Stimulated activated CD8-positive, alpha-beta memory T cell treated with anti-CD3 and anti-CD28 coated beads, Interleukin-12 subunit alpha, Interleukin-12 subunit beta, amount 100 ng/mL, for 1 hour (primary cell): ENCODE results near the gene DCLRE1C.
"Not testable (repeated sequence)": the region's sequence is repeated elsewhere in the genome, so short reads cannot be mapped to it uniquely, and the experiment has no call there.

Experiments used
- DNase-seq: peaks from one replicate; pipeline ENCODE4 v3.0.0-alpha.2; 2020; ENCODE audit warnings: low read depth

DCLRE1C gene

DNA sequence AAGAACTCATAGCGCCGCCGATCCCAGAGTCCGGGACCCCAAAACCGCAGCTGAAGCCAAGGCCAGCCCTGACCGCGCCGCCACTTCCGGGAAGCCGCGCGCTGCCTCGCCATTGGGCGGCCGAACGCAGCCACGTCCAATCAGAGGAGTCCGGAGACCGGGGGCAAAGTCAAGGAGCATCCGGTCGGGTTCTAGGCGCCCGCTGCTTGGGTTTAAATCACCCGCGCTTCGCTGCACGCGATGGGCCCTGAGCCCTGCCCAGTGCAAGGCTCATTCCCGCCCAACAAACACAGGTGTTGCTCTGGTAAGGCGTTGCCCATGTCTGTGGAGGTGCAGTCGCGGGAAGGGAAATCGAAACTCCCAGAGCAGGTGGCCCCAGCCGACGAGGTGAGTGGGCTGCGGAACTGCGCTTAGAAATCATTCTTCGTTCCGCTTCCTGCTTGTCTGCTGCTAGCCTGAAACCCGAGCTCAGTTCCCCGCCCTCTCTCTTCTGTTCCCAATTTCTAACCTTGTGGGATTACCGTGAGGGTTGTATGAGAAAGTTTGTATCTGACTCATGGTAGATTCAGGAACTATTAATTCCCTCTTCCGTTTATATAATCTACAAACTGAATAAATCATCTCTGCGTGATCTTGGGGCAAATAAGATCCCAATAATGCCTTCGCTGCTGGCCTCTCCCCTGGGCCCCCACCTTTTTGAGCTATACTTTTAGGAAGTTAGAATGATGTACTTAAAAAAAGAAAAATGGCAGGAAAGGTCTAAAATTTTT is at the start of gene DCLRE1C:
TSS of gene DCLRE1C (minus strand) at position 96 of the 770 bp plus-strand sequence. CDS start at position 10, 86 bp downstream.
- DNase-seq: peak; percentile 79

DNA sequence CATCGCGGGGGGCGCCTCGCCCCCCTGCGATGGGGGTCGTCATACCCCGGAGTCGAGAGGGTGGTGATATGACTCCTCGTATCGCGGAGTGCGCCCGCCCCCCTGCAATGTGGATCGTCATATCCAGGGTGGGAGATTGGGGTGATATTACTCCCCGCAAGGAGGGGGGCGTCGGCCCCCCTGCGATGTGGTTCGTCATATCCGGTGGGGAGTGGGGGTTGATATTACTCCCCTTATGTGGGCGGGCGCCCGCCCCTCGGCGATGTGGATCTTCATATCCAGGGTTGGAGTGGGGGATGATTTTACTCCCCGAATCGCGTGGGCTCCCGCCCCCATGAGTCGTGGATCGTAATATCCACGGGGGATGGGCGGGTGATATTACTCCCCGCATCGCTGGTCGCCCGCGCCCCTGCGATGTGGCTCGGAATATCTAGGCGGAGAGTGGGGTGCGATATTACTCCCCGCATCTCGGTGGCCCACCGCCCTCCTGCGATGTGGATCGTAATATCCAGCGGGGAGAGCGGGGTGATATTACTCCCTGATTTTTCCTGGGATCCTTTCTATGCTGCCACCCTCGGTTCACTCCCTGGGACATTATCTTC is 42.2 kb upstream of the DCLRE1C start:
- DNase-seq: no peak

DNA sequence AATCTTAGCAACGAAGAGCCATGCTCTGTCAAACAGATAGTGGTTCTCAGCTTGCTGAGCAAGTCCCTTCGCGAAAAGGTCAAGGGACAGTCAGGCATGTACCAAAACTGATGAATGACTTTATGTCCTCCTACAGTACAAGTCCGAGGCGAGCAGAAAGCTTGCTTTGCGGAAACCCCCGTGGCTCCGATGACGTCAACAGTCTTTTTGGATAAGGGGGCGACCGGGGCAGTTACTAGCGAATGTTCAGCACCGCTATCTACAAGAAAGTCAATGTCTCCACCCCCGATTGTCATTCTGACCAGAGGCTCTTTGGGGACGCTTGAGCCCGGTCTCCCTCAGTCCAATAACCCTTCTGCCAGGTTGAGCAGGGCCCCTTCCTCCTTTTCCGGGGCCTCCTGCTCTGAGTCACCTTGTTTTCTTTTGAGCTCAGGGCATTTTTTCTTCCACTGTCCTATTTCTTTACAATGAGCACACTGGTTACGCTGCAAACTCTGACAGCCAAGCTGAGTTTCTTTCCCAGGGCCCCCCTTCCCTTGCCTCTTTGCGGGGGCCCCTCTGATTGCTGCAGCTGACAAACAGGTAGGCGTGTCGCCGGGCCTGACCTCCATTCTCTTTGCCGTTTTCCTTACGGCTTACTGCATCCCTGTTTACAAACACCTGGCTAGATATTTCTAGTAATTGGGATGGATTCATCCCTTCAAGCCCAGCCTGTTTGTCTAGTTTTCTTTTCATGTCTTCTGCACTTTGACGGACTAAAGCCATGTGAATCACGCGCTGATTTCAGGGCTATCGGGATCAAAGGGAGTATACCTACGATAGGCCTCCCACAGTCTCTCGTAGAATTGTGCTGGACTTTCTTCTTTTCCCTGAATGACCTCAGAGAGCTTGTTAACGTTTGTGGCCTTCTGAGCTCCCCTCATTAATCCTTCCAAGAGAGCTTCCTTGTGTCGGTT is 39.9 kb upstream of the DCLRE1C start:
- DNase-seq: not testable (repeated sequence)

DNA sequence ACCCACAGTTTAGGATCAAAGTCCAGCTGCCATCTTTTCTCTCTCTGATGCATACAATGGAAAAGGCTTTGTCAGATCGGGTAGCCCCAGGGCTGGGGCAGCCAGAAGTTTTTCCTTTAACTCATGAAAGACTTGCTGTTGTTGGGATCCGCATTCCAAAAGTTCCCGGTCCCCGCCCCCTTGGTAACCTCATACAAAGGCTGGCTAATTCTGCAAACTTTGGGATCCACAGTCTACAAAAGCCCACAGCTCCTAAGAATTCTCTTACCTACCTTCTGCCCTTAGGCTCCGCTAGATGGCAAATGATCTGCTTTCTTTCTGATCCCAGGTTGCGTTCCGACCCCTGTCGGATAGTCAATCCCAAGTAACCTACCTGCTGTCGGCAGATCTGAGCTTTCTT is 38.4 kb upstream of the DCLRE1C start:
- not testable (repeated sequence) for DNase-seq

DNA sequence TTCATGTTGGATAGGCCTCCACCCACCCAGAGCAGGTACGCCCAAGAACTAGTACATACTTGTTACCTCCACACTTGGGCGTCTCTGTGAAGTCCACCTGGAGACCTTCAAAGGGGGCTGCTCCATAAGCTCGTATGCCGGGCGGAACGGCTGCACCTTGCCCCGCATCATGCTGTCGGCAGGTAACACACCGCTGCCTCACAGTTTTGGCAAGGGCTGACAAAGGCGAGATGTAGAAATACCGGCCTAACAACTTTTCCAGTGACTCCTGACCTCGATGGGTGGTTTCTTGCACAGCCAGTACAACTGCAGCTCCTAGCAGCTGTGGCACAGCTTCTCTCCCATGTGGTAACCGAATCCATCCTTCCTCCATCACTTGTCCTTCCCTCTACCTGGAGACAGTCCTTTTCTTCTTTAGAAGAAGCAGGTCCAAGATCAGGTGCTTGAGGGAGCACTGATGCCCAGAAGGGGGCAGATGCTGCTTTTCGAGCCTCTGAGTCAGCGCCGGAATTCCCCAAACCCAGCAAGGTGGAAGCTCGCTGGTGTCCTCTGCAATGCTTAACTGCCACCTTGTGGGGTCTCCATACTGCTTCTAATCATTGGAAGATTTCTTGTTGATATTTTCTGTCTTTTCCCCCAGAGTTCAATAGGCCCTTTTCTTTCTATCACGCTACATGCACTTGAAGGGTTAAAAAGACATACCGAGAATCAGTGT is 37.3 kb upstream of the DCLRE1C start:
- DNase-seq: peak; percentile 4

DNA sequence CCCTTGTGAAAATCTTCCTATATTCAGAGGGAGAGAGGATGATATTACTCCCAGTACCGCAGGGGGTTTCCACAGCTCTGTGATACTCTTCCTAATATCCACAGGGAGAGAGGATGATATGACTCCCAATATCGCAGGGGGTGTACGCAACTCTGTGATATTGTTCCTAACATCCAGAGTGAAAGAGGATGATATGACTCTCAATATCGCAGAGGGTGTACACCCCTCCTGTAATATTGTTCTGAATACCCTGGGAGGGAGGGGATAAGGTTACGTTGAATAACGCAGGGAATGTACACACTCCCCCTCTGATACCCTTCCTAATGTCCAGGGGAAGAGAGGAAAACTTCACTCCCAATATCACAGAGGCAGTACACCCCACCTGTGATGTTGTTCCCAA is 35.7 kb upstream of the DCLRE1C start:
- DNase-seq: not testable (repeated sequence)

DNA sequence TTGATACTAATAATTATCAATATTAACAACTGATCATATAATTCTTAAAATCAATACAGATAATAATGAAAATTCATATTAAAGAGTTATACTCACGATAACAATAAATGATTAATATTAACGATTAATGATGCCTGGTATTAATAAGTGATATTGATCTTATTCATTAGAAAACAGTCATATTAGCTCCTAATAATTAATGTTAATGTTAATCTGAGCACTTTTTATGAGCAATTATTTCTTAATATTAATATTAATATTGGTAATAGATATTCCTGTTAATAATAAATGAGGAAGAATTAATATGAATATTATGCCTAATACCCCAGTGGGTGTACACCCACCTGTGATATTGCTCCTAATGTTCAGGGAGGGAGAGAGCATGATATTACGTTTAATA is 28.8 kb upstream of the DCLRE1C start:
- DNase-seq: no peak

DNA sequence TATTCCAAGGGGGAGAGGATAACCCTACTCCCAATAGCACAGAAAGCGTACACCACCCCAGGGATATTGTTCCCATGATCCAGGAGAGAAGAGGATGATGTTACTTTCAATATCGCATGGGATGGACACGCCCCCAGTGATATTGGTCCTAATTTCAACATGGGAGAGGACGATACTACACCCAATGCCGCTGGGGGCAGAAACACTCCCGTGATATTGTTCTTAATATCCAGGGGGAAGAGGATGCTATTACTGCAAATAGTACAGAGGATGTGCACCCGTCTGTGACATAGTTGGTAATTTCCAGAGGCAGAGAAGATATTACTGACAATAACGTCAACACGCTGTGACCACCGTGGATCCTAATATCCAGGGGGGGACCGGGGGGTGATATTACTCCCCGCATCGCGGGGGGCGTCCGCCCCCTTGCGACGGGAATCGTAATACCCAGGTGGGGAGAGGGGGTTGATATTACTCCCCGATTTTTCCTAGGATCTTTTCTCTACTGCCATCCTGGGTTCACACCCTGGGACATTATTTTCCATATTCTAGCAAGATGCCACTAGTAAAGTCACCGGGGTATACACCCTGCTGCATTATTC is 21.9 kb upstream of the DCLRE1C start:
- no peak for DNase-seq

DNA sequence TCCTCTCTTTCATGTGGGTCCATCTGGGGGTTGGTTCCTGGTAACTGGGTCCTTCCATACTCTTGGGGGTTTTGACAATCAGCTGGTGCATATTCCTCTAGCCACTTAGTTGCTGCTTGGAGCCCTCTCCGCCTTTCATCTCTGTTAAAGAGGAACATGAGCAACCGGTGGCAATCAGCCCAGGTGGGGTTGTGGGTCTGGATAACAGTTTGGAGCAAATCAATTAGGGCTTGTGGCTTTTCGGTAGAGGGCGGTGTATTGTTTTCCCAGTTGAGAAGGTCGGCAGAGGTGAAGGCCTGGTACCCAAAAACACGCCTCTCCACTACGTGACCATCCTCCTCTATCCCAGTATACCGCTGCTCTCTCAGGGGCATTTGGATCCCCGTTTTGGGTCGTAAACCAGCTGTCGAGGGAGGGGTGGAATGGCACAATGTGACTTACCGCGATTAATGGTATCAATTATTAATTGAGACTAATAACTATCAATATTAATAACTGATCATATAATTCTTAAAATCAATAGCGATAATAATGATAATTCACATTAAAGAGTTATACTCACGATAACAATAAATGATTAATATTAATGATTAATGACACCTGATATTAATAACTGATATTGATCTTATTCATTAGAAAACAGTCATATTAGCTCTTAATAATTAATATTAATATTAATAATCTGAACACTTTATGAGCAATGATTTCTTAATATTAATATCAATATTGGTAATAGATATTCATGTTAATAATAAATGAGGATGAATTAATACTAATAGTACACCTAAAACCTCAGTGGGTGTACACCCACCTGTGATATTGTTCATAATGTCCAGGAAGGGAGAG is 20.5 kb upstream of the DCLRE1C start:
- not testable (repeated sequence) for DNase-seq

DNA sequence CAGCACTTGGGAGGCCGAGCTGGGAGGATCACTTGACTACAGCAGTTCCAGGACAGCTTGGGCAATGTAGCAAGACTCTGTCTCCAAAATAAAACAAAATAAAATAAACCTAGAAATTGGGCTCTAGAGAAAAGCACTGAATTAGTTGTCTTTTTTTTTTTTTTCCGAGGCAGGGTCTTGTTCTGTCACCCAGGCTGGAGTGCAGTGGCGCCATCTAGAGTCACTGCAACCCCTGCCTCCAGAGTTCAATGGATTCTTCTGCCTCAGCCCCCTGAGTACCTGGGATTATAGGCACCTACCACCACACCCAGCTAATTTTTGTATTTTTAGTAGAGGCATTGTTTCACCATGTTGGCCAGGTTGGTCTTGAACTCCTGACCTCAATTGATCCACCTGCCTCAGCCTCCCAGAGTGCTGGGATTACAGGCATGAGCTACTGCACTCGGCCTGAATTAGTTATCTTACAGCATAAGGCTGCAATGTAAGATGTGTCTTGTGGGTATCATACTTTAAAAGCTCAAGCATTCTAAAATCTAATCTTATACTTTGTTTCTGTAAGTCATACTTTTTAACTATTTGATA is 18.1 kb upstream of the DCLRE1C start:
- peak; percentile 9 for DNase-seq

DNA sequence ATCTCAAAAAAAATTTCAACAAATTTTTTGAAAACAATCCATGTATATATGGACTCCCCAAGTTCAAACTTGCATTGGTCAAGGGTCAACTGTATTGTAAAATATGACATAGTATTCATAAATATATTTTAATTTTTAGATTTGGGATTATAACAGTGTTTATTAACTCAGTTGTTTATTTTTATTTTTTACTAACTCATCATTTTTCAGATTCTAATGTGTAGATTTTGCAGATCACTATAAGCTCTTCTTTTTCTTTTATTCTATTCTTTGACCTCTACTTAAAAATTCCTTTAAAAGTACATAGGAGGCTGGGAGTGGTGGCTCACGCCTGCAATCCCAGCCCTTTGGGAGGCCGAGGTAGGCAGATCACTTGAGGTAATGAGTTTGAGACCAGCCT is 14.0 kb upstream of the DCLRE1C start:
- no peak for DNase-seq

DNA sequence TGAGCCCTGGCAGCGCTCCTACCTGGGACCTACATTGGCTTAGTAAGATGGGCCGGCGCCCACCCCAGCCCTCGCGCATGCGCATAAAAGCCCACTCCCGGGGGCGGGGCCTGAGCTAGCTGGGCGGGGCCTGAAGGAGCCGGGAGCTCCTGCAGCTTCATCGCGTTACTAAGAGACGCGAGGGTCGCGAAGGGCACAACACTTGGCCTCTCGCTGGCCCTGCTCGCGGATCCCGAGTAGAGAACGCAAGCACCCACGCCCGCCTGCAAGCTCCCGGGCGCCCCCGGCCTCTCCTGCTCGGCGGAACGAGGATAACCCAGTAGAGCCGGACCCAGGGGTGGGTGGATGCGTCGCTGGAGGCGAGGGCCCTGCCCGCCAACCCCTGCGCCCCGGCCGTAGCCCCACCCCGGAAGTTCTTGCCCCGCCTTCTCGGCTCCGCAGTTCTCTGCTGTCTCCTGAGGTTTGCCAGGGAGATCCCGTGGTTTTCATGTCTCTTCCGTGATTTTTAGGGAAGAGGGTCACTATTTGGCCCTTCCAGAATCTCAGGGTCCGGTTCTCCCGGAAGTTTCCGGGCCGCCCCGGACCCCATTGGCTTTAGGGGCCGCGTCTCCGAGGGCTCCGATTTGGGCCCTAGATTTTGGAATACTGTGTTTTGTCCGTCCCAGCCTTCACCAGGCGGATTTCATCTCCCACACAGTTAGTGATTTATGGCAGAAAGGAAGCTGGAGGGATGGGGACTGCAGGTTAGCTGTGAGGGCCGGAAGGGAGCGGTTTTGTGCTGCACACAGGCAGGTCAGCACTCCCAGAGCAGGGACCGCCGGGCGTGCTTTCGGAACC is 5.5 kb upstream of the DCLRE1C start, which contains the start of gene MEIG1:
TSS of gene MEIG1 (plus strand) at position 168 of the 837 bp plus-strand sequence. CDS start 7,081 bp downstream, outside the sequence.
- peak; percentile 86 for DNase-seq

DNA sequence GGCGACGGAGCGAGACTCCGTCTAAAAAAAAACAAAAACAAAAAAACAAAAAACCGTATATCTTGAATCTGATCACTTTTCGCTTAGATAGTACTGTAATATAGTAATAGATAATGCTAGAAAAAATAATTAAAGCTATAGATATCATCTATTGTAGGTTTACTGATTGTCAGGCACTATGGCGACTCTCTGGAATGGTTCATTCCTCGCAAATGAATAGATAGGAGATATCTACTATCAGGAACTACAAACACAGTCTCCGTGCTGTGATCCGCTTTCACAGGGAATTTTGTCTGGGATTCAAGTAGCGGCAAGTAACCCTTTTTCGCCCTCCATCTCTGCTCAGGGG is 5.0 kb upstream of the DCLRE1C start:
- DNase-seq: no peak

DNA sequence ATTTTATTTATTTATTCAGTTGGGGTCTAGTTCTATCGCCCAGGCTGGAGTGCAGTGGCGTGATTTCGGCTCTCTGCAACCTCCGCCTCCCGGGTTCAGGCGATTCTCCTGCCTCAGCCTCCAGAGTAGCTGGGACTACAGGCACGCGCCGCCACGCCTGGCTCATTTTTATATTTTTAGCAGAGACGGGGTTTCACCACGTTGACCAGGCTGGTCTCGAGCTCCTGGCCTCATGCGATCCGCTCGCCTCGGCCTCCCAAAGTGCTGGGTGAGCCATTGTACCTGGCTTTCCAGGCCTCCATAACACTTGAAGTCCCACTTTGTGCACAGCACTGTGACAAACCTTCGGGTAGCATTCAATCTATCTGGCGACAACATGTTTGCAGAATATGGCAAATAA is 1.0 kb upstream of the DCLRE1C start:
- no peak for DNase-seq

DNA sequence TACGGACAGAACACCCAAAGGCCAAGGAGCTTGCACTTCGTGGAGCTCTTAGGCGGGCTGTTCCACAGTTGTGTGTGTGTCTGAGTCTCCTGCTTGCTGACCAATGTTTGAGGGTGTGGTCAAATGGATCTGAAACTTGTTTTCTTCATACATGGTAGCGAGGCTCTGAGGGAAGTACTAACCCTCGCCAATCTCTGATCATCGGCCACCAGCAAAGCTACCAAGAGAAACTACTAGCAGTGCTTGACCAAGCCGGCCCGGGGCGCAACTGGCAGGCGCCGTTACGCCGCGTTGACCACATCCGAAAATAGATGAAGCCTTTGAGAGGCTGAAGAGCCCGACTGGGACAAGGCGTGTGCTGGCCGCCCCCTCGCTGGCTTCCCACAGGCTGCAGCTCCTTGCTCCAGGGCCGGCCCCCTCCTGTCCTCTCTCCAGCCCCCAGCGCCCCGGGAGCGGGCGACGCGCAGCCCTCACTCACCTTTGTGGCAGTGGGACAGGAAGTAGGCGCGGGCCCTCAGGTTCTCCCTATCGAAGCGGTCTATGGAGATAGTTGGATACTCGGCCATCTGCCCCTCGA is 384 bp downstream of the DCLRE1C start:
- no peak for DNase-seq

DNA sequence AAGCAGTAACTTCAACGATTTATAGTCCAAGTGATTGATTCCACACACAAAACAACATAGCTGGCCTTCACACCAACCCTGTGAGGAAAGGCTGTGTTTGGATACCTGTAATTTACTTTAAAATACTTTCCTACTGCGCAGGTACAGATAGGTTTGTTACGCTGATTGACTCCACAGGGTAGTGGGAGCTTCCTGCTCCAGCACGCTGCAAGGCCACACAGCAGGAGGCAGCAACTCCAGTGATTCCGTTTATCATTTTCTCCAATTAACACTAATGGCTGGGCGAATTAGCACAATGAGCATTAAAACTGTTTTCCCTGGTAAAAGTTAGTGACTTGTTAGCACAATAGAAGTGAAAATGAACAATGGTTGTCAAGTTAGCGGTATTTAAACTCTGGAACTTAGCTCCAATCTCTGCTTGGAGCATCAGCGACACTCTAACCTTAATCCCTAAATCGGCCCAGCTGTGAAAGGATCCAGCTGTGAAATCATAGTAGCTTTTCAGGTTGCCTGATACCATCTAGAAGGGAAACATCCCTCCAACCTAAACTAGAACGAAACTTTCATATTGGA is 959 bp downstream of the DCLRE1C start:
- no peak for DNase-seq

DNA sequence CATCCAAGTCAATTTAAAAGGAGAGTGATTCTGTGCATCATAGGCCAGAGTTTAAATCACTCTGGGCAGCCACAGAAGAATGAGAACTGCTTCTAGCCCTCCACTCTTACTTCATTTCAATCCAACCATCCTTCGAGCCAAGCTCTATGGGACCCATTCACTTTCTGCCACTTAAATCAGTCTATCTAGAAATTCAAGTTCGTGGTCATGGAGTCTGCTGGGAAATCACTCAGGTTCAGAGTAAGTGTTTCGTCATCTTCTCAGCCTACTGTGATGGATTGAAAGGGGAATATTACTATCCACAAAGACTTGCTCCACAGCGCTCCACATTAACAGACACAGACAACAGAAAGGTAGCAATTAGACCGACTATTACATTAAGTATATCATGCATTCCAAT is 4.6 kb downstream of the DCLRE1C start:
- no peak for DNase-seq

DNA sequence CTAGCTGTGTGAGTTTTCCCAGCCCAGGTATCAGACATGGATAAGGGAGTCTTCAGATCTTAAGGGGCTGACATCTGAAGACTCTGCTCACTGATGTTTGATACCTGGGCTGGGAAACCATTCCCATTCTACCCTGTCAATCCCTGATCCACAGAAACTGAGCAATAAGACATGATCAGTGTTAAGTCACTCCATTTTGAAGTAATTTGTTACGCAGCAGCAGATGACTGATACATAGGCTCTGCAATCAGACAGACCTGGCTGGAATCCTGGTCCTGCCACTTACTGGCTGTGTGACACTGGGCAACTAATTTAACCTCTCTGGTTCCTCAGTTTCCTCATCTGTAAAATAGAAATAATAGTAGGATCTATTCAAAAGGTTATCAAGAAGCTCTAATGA is 6.6 kb downstream of the DCLRE1C start:
- DNase-seq: no peak

DNA sequence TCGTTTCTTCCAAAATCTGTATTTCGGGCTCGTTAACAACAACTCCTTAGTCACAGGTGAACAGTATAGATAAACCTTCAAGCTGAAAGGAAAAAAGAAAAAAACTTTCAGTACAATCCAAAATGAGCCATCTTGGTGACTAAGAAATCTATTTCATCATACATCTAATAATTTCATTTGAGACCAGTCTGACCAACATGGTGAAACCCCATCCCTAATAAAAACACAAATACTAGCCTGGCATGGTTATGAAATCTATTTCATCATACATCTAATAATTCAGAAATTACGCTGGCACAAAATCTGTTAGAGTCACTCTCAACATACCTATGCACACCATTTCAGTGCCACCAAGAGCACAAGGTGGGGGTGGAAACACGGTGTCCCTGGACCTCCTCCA is 8.8 kb downstream of the DCLRE1C start:
- no peak for DNase-seq
